CD14-positive monocyte (primary cell): ENCODE results near the gene TMEM234. TPM values are rescaled to one million over a fixed set of nuclear protein-coding genes. Genes with fewer than 3 reads are reported as not detected.

Experiments used
- DNase-seq, 3 donors: peaks; one replicate each; pipeline ENCODE4 v3.0.0-alpha.2; 2011 to 2022
- H2AFZ ChIP-seq: 2 replicates; pipeline ENCODE4 v1.6.0; 2012; ENCODE audit warnings: mild to moderate bottlenecking, low read depth, low read length, inconsistent platforms; ENCODE audit not compliant: insufficient read depth, poor library complexity, severe bottlenecking
- H3K27ac ChIP-seq, 2 donors: 1 replicate in 1 of 2; 2 replicates in 1 of 2; pipeline ENCODE4 v1.5.1; 2012 to 2013; ENCODE audit warnings: low read length in 2 of 2, control low read depth in 1 of 2, inconsistent platforms in 1 of 2, low read depth in 1 of 2, mild to moderate bottlenecking in 1 of 2
- H3K27me3 ChIP-seq, 2 donors: one replicate each; pipeline versions ENCODE4 v1.6.0 to v1.6.1; 2011 to 2013; ENCODE audit warnings: low read length in 2 of 2; ENCODE audit not compliant: control insufficient read depth in 2 of 2, insufficient read depth in 2 of 2
- H3K36me3 ChIP-seq, 2 donors: replicated peaks in 1 of 2; 1 replicate in 1 of 2; 2 replicates in 1 of 2; pipeline versions ENCODE4 v1.5.1 to v1.6.1; 2012 to 2013; ENCODE audit warnings: low read length in 2 of 2, control low read depth in 1 of 2, inconsistent platforms in 1 of 2, mild to moderate bottlenecking in 1 of 2; ENCODE audit not compliant: insufficient read depth in 2 of 2, control insufficient read depth in 1 of 2
- H3K4me1 ChIP-seq, 2 donors: 1 replicate in 1 of 2; 2 replicates in 1 of 2; pipeline versions ENCODE4 v1.5.1 to v1.6.1; 2012 to 2013; ENCODE audit warnings: low read length in 2 of 2, control low read depth in 1 of 2, inconsistent platforms in 1 of 2, mild to moderate bottlenecking in 1 of 2, moderate library complexity in 1 of 2; ENCODE audit not compliant: insufficient read depth in 2 of 2, control insufficient read depth in 1 of 2
- H3K4me2 ChIP-seq: replicated peaks from 2 replicates; pipeline ENCODE3; 2012; ENCODE audit warnings: low read length, moderate library complexity, mild to moderate bottlenecking; ENCODE audit not compliant: poor library complexity, severe bottlenecking; ENCODE audit errors: extremely low read depth
- H3K4me3 ChIP-seq, 3 experiments: fragments of 200-600 bp in 1 of 3; sonication (generic) in 1 of 3; replicated peaks in 1 of 3; 1 replicate in 2 of 3; 2 replicates in 1 of 3; pipeline ENCODE4 v1.5.1; 2011 to 2013; ENCODE audit warnings: low read length in 3 of 3, mild to moderate bottlenecking in 3 of 3, control low read depth in 2 of 3, low read depth in 2 of 3, inconsistent platforms in 1 of 3, moderate library complexity in 1 of 3
- H3K79me2 ChIP-seq: 2 replicates; pipeline ENCODE4 v1.6.0; 2012; ENCODE audit warnings: mild to moderate bottlenecking, control low read depth, inconsistent platforms, low read length, moderate library complexity; ENCODE audit not compliant: insufficient read depth
- H3K9ac ChIP-seq: 2 replicates; pipeline ENCODE4 v1.6.0; 2017; ENCODE audit warnings: low read length, mild to moderate bottlenecking; ENCODE audit not compliant: insufficient read depth, poor library complexity, severe bottlenecking
- H3K9me3 ChIP-seq, 2 donors: replicated peaks in 1 of 2; 1 replicate in 1 of 2; 2 replicates in 1 of 2; pipeline versions ENCODE4 v1.5.1 to v1.6.1; 2012 to 2013; ENCODE audit warnings: low read length in 2 of 2, control low read depth in 1 of 2; ENCODE audit not compliant: control insufficient read depth in 1 of 2, insufficient read depth in 1 of 2
- H4K20me1 ChIP-seq: 2 replicates; pipeline ENCODE4 v1.6.0; 2012; ENCODE audit warnings: mild to moderate bottlenecking, low read length, control low read depth, moderate library complexity; ENCODE audit not compliant: insufficient read depth
- H3K27ac Mint-ChIP-seq, 7 donors: one replicate each; pipeline ENCODE4 v1.8.0; 2020; ENCODE audit warnings: mild to moderate bottlenecking in 7 of 7, mixed read lengths in 7 of 7, moderate library complexity in 6 of 7, inconsistent platforms in 2 of 7
- H3K27me3 Mint-ChIP-seq, 3 donors: one replicate each; pipeline ENCODE4 v1.8.0; 2021 to 2022; ENCODE audit warnings: low read depth in 3 of 3, mild to moderate bottlenecking in 3 of 3, mixed read lengths in 3 of 3, moderate library complexity in 3 of 3, inconsistent platforms in 1 of 3
- H3K36me3 Mint-ChIP-seq, 2 donors: one replicate each; pipeline ENCODE4 v1.8.0; 2020; ENCODE audit warnings: mixed read lengths in 2 of 2, inconsistent platforms in 1 of 2, mild to moderate bottlenecking in 1 of 2
- H3K4me1 Mint-ChIP-seq: one replicate; pipeline ENCODE4 v1.8.0; 2020; ENCODE audit warnings: mild to moderate bottlenecking, mixed read lengths
- H3K4me3 Mint-ChIP-seq, 2 donors: one replicate each; pipeline ENCODE4 v1.8.0; 2020; ENCODE audit warnings: mild to moderate bottlenecking in 2 of 2, mixed read lengths in 2 of 2, moderate library complexity in 1 of 2
- H3K9me3 Mint-ChIP-seq, 7 donors: one replicate each; pipeline ENCODE4 v1.8.0; 2020 to 2022; ENCODE audit warnings: mixed read lengths in 7 of 7, mild to moderate bottlenecking in 6 of 7, moderate library complexity in 6 of 7, inconsistent platforms in 2 of 7
- CTCF ChIP-seq: fragments of 200-600 bp; IDR thresholded peaks from one replicate; pipeline ENCODE4 v1.8.0; 2022; ENCODE audit warnings: antibody characterized with exemption, mild to moderate bottlenecking
- WGBS: methylation state at CpG from one replicate; pipeline ENCODE4 v1.1.5; 2013; ENCODE audit warnings: missing lambda C conversion rate; ENCODE audit not compliant: insufficient coverage; 5-methylcytosine and 5-hydroxymethylcytosine counted together
- intact Hi-C, 2 donors: fragments of 100-400 bp; cut with micrococcal nuclease; formaldehyde crosslinking; loops; one replicate each; pipeline versions ENCODE4 v1.15.0 to v1.15.1; 2023
- polyA plus RNA-seq, 3 donors: library from polyadenylated mRNA; depleted of rRNA in 1 of 3; unstranded in 2 of 3; stranded (reverse) in 1 of 3; fragments of 300-500 nt in 2 of 3; fragments of >200 nt in 1 of 3; fragmentation: Illumina TruSeq in 2 of 3; gene quantifications; 1 replicate in 2 of 3; 2 replicates in 1 of 3; pipeline ENCODE4 v1.2.3, GENCODE V29; 2012 to 2021

TMEM234 gene
- polyA plus RNA-seq, 3 donors = 12.8 to 22.0 (median 14.5) TPM

- no peaks in the 10 kb centered on the region for H3K9me3 ChIP-seq
- peaks cover 4 to 5% (median 4%) of the 10 kb centered on the region in 3 donors for H3K27me3 Mint-ChIP-seq
- peaks cover 11 to 14% of the 10 kb centered on the region in 2 donors for H3K4me1 ChIP-seq
- peaks cover 0 to 2% (median 0%) of the 10 kb centered on the region in 7 donors for H3K9me3 Mint-ChIP-seq
- no peaks in the 10 kb centered on the region for H3K79me2 ChIP-seq
- intact Hi-C loops = no loop called here
- H4K20me1 ChIP-seq = no peaks in the 10 kb centered on the region
- no peak overlapping the region for H3K4me3 Mint-ChIP-seq
- 95% methylated on average over 4 of the region's 7 CpGs for WGBS
- no peak for DNase-seq
- H3K36me3 ChIP-seq = no peaks in the 10 kb centered on the region
- no peak for TF ChIP-seq CTCF
- H3K36me3 Mint-ChIP-seq = no peaks in the 10 kb centered on the region
- no peak overlapping the region for H3K27ac ChIP-seq
- no peak overlapping the region for H3K4me3 ChIP-seq
- no peak overlapping the region for H3K9ac ChIP-seq
- H2AFZ ChIP-seq = no peak overlapping the region
- H3K27ac Mint-ChIP-seq = peak overlapping the region in 1 of 7 donors; percentile 22
- H3K27me3 ChIP-seq = no peaks in the 10 kb centered on the region
- peaks cover 20% of the 10 kb centered on the region for H3K4me1 Mint-ChIP-seq
- H3K4me2 ChIP-seq = no peak overlapping the region
Measured at GRCh38 chr1:32266921-32267591, 44.9 kb upstream of the TMEM234 start.

GRCh38 chr1:32265846-32266245 is 43.7 kb upstream of the TMEM234 start:
- Mint-ChIP-seq H3K27me3 (peaks cover 0 to 4% (median 4%) of the 10 kb centered on the region in 3 donors), H3K36me3 (no peaks in the 10 kb centered on the region), H3K27ac (peak overlapping the region in 1 of 7 donors; percentile 41), H3K4me3 (peak overlapping the region in 1 of 2 donors; percentile 39), H3K9me3 (peaks cover 0 to 2% (median 0%) of the 10 kb centered on the region in 7 donors), H3K4me1 (peaks cover 20% of the 10 kb centered on the region)
- H3K27ac ChIP-seq = no peak overlapping the region
- H3K27me3 ChIP-seq = no peaks in the 10 kb centered on the region
- no peak overlapping the region for H3K4me2 ChIP-seq
- H3K36me3 ChIP-seq = no peaks in the 10 kb centered on the region
- H3K4me1 ChIP-seq = peaks cover 11 to 14% of the 10 kb centered on the region in 2 donors
- H3K9me3 ChIP-seq = no peaks in the 10 kb centered on the region
- H3K9ac ChIP-seq = no peak overlapping the region
- WGBS = 88% methylated on average over 8 of the region's 9 CpGs
- no peaks in the 10 kb centered on the region for H4K20me1 ChIP-seq
- DNase-seq = no peak
- H3K4me3 ChIP-seq = no peak overlapping the region
- intact Hi-C loops = no loop called here
- H2AFZ ChIP-seq = peak overlapping the region; percentile 23
- H3K79me2 ChIP-seq = no peaks in the 10 kb centered on the region
- no peak for TF ChIP-seq CTCF
